Upper lobe of right lung (tissue), 1 donor: ENCODE data around the gene ABLIM2. TPM values are rescaled to one million over a fixed set of nuclear protein-coding genes. Genes with fewer than 3 reads are reported as not detected.
"Not testable (repeated sequence)": the region's sequence is repeated elsewhere in the genome, so short reads cannot be mapped to it uniquely, and the experiment has no call there.

Source experiments
- ATAC-seq: fragments of 200-7000 bp; cut with Tn5 transposase; one replicate; pipeline ENCODE4 v1.9.1; 2020; ENCODE audit warnings: mild to moderate bottlenecking, moderate library complexity
- DNase-seq: peaks from one replicate; pipeline ENCODE4 v3.0.0-alpha.2; 2020
- H3K27ac ChIP-seq: fragments of 200-600 bp; one replicate; pipeline ENCODE4 v1.8.0; 2022
- H3K27me3 ChIP-seq: fragments of 200-600 bp; one replicate; pipeline ENCODE4 v1.8.0; 2022; ENCODE audit warnings: mild to moderate bottlenecking
- H3K36me3 ChIP-seq: fragments of 200-600 bp; one replicate; pipeline ENCODE4 v1.8.0; 2022
- H3K4me1 ChIP-seq: fragments of 200-600 bp; one replicate; pipeline ENCODE4 v1.8.0; 2022
- H3K4me3 ChIP-seq: fragments of 200-600 bp; one replicate; pipeline ENCODE4 v1.8.0; 2022; ENCODE audit warnings: mild to moderate bottlenecking
- H3K9me3 ChIP-seq: fragments of 200-600 bp; one replicate; pipeline ENCODE4 v1.8.0; 2022
- intact Hi-C: fragments of 100-400 bp; cut with DNase I; formaldehyde crosslinking; loops from one replicate; pipeline ENCODE4 v1.11.0; 2022
- total RNA-seq: library from RNA; stranded (reverse); fragmentation: NEBNext Ultra II Directional; extraction: Animal tissue kit (Norgen Biotek cat#: 25700); gene quantifications from one replicate; pipeline ENCODE4 v1.2.1, GENCODE V29; 2021
- TF ChIP-seq, protein P1 (sequence below): fragments of 200-600 bp; IDR thresholded peaks from one replicate; pipeline ENCODE4 v1.8.0; 2022; ENCODE audit warnings: antibody characterized with exemption
- donor health status: DM: no; HTN: yes; CAD: no; lungs with severe emphysema.

The ABLIM2 gene
- total RNA-seq, 1 donor from 2014 or later: 12.7 TPM

DNA sequence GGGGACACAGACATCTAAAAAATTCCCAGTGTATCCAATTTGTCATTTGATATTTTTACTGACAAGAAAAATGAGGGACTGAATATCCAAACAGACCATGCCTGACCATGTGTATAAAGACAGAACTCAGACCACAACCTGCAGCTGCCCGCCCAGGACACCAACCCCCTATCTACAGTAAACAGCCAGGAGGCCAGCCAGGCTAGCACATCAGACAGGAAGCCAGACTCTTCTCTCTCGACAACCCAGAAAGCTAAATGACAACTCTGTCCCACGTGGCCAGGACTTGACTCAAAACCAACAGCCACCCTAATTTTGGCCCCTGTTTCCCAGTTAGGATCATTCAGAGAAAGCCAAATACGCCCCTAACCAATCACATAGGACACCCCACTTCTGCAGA lies 234.0 kb downstream of the ABLIM2 start:
- no peak for ATAC-seq
- Histone ChIP-seq H3K27me3 (no peaks in the 10 kb centered on the region), H3K27ac (no peak overlapping the region), H3K4me3 (no peak overlapping the region), H3K9me3 (no peaks in the 10 kb centered on the region), H3K36me3 (no peaks in the 10 kb centered on the region), H3K4me1 (peaks cover 8% of the 10 kb centered on the region)
- no peak for DNase-seq
- intact Hi-C loops: no loop called here
- TF ChIP-seq, protein P1, sequence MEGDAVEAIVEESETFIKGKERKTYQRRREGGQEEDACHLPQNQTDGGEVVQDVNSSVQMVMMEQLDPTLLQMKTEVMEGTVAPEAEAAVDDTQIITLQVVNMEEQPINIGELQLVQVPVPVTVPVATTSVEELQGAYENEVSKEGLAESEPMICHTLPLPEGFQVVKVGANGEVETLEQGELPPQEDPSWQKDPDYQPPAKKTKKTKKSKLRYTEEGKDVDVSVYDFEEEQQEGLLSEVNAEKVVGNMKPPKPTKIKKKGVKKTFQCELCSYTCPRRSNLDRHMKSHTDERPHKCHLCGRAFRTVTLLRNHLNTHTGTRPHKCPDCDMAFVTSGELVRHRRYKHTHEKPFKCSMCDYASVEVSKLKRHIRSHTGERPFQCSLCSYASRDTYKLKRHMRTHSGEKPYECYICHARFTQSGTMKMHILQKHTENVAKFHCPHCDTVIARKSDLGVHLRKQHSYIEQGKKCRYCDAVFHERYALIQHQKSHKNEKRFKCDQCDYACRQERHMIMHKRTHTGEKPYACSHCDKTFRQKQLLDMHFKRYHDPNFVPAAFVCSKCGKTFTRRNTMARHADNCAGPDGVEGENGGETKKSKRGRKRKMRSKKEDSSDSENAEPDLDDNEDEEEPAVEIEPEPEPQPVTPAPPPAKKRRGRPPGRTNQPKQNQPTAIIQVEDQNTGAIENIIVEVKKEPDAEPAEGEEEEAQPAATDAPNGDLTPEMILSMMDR: no peak

DNA sequence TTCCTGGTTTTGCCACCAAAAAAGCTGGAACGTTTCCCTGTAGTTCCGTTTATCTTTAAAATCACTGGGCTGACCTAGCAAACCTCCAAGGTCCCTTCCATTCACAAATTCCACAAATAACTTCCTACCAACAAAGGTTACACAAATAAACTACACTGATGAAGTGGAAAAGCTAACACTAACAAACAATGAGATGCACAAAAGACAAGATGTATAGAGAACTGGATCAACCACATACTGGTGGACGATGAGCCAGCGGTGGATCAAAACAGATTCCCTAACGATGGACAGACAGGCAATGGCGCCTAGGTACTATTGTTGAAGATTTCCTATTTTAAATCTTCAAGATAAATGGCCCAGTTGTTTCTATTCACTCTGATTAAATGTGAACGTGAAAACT lies 234.4 kb downstream of the ABLIM2 start:
- intact Hi-C loops: no loop called here

DNA sequence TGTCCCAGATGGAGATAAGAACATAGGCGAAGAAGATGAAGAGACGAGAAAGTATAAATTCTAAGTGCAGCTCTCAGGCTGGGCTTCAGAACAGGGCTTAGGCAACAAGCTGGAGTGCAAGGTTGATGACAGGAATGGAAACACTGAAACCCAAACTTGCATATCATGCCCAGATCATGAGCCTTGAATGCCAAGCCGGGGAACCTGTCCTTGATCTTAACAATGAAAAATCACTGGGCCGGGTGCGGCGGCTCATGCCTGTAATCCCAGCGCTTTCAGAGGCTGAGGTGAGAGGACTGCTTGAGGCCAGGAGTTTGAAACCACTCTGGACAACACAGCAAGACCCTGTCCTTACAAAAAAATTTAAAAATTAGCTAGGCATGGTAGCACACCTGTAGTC lies 236.1 kb downstream of the ABLIM2 start:
- H3K27ac ChIP-seq: no peak overlapping the region
- no peaks in the 10 kb centered on the region for H3K27me3 ChIP-seq
- intact Hi-C loops: no loop called here
- DNase-seq (no peak), ATAC-seq (no peak)
- H3K9me3 ChIP-seq: no peaks in the 10 kb centered on the region
- H3K4me3 ChIP-seq: no peak overlapping the region
- H3K4me1 ChIP-seq: no peaks in the 10 kb centered on the region
- H3K36me3 ChIP-seq: no peaks in the 10 kb centered on the region
- TF ChIP-seq, protein P1: no peak

More for the DNA sequence above, 234.4 kb downstream of the ABLIM2 start:
- H3K4me1 ChIP-seq: peaks cover 4% of the 10 kb centered on the region
- H3K27ac ChIP-seq: no peak overlapping the region
- DNase-seq: no peak
- H3K9me3 ChIP-seq: no peaks in the 10 kb centered on the region
- TF ChIP-seq, protein P1: no peak
- no peaks in the 10 kb centered on the region for H3K27me3 ChIP-seq
- H3K4me3 ChIP-seq: no peak overlapping the region
- no peak for ATAC-seq
- no peaks in the 10 kb centered on the region for H3K36me3 ChIP-seq

DNA sequence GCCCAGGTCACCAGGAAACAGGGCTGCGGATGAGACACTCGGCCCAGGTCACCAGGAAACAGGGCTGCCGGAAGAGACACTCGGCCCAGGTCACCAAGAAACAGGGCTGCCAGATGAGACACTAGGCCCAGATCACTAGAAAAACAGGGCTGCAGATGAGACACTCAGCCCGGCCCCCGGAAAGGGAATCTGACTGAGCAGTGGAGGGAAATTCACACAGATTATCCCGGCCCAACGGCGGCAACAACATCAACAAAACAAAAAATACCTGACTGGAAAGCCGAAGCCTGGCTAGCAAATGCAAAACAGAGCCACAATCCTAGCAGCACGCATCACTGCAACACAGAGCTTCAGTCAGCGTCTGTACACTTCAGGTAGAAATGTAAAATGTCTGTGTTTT lies 239.6 kb downstream of the ABLIM2 start:
- Histone ChIP-seq H3K4me1 (no peaks in the 10 kb centered on the region), H3K27me3 (no peaks in the 10 kb centered on the region), H3K36me3 (no peaks in the 10 kb centered on the region), H3K4me3 (no peak overlapping the region), H3K27ac (no peak overlapping the region), H3K9me3 (no peaks in the 10 kb centered on the region)
- DNase-seq (no peak), ATAC-seq (no peak)
- intact Hi-C loops: no loop called here
- TF ChIP-seq, protein P1: no peak

DNA sequence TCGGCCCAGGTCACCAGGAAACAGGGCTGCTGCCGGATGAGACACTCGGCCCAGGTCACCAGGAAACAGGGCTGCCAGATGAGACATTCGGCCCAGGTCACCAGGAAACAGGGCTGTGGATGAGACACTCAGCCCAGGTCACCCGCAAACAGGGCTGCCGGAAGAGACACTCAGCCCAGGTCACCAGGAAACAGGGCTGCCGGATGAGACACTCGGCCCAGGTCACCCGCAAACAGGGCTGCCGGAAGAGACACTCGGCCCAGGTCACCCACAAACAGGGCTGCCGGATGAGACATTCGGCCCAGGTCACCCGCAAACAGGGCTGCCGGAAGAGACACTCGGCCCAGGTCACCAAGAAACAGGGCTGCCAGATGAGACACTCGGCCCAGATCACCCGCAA lies 240.4 kb downstream of the ABLIM2 start:
- H3K36me3 ChIP-seq, H3K27ac ChIP-seq, H3K4me1 ChIP-seq, ATAC-seq, DNase-seq, intact Hi-C loops, H3K27me3 ChIP-seq, H3K9me3 ChIP-seq, H3K4me3 ChIP-seq: not testable (repeated sequence)

DNA sequence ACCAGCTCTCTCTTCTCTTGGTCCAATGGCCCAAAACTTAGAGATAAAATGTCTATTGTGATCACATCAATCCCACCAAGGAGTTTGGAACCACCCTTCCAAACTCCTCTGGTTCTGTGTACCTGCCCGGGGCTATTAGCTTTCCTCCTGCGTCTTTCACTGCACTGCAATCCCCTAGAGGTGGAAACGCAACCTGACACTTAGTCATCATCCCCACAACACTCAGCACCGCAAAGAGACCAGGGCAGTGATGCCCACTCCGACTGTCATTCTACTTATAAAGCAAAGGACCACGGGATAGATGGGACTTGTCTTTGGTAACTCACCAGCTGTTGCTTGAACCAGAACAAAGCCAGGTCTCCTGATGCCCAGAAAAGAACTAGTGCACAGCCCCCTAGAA lies 240.9 kb downstream of the ABLIM2 start:
- ATAC-seq (no peak), DNase-seq (no peak)
- H3K9me3 ChIP-seq: no peaks in the 10 kb centered on the region
- TF ChIP-seq, protein P1: no peak
- no peaks in the 10 kb centered on the region for H3K36me3 ChIP-seq
- H3K27ac ChIP-seq: no peak overlapping the region
- H3K4me1 ChIP-seq: no peaks in the 10 kb centered on the region
- H3K4me3 ChIP-seq: no peak overlapping the region
- H3K27me3 ChIP-seq: no peaks in the 10 kb centered on the region
- intact Hi-C loops: no loop called here
